HG02623 (cell line): ENCODE data around the gene NCOA3.
A peak's percentile ranks its signal among the peaks of the same experiment; 100 is the strongest.
"Not testable (repeated sequence)": the region's sequence is repeated elsewhere in the genome, so short reads cannot be mapped to it uniquely, and the experiment has no call there.

ENCODE experiments used
- ATAC-seq: cut with Tn5 transposase; IDR thresholded peaks from one replicate; pipeline ENCODE4 v1.9.1; 2021; ENCODE audit warnings: moderate library complexity; ENCODE audit not compliant: unreplicated experiment

Gene NCOA3

GRCh38 chr20:47501482-47502270 lies at the start of gene NCOA3:
TSS of gene NCOA3 (plus strand) at chr20:47501887. CDS start at chr20:47622248, 120,361 bp downstream.
- peak; percentile 63 for ATAC-seq

GRCh38 chr20:47452736-47453161 lies 48.9 kb upstream of the NCOA3 start:
- no peak for ATAC-seq

GRCh38 chr20:47453167-47453782 lies 48.4 kb upstream of the NCOA3 start:
- ATAC-seq, result peak; percentile 82

GRCh38 chr20:47454298-47455132 lies 47.2 kb upstream of the NCOA3 start:
- no peak for ATAC-seq

GRCh38 chr20:47455133-47456040 lies 46.3 kb upstream of the NCOA3 start:
- no peak for ATAC-seq

GRCh38 chr20:47456041-47456537 lies 45.6 kb upstream of the NCOA3 start:
- ATAC-seq, result no peak

GRCh38 chr20:47456952-47457724 lies 44.5 kb upstream of the NCOA3 start:
- no peak for ATAC-seq

GRCh38 chr20:47458280-47459050 lies 43.2 kb upstream of the NCOA3 start:
- not testable (repeated sequence) for ATAC-seq

- ATAC-seq, result no peak
Measured at GRCh38 chr20:47459344-47460073, 42.2 kb upstream of the NCOA3 start.

GRCh38 chr20:47460761-47461112 lies 41.0 kb upstream of the NCOA3 start:
- not testable (repeated sequence) for ATAC-seq

- no peak for ATAC-seq
Measured at GRCh38 chr20:47461120-47461685, 40.5 kb upstream of the NCOA3 start.

GRCh38 chr20:47461906-47462305 lies 39.8 kb upstream of the NCOA3 start:
- ATAC-seq, result not testable (repeated sequence)

GRCh38 chr20:47464380-47465101 lies 37.1 kb upstream of the NCOA3 start:
- ATAC-seq, result no peak

GRCh38 chr20:47465335-47466090 lies 36.2 kb upstream of the NCOA3 start:
- ATAC-seq, result no peak

GRCh38 chr20:47466213-47466612 lies 35.5 kb upstream of the NCOA3 start:
- ATAC-seq, result no peak

GRCh38 chr20:47466704-47467459 lies 34.8 kb upstream of the NCOA3 start:
- ATAC-seq, result no peak
